ENCODE measurements around the gene IQSEC1. TPM values are rescaled to one million over a fixed set of nuclear protein-coding genes. Genes with fewer than 3 reads are reported as not detected.

The IQSEC1 gene
- total RNA-seq, 1 donor from 2014 or later = 59.7 TPM

- no peak for DNase-seq (ENCODE audit: low spot score)
- intact Hi-C loops (cut with DNase I) = no loop called here
Measured at GRCh38 chr3:12914088-12914487, 159.1 kb downstream of the IQSEC1 start.

- intact Hi-C loops (cut with DNase I) = no loop called here
- DNase-seq (ENCODE audit: low spot score) = no peak
Measured at GRCh38 chr3:12911881-12912415, 161.3 kb downstream of the IQSEC1 start.

DNA sequence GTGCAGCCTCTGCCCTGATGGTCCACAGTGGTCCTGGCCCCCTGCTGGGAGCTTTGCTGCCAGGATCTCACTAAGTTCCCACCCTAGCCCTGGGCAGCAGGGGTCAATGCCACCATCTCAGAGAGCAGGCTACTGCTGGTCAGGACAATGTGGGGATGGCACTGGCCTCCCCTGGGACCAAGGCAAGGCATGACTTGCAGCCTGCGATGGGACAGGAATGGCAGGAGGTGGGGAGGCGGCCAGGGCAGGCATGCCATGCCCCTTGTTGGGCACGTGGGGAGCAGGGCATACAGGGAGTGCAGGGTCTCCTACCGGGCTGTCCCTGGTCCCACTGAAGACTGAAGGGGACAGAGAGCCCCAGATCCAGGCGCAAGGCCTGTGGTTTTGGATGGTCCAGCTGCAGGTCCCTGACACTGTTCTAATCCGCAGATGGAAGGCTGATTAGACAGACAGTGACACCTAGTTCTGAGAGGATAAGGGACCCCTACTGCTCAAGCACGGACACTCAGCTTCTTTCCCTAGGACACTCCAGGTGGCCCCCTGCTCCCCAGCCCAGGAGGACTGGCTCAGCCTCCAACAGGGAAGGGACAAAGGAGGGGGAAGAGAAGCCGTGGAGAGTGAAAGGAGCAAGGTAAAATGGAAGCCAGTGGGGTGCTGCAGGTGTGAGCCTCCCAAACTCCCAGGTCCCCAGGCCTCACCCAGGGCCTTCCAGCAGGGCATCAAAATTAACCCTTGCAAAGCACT, 162.7 kb downstream of the IQSEC1 start:
- intact Hi-C loops (cut with DNase I) = no loop called here
- DNase-seq (ENCODE audit: low spot score) = no peak

- DNase-seq (ENCODE audit: low spot score) = no peak
- intact Hi-C loops (cut with DNase I) = no loop called here
Measured at GRCh38 chr3:12909710-12910109, 163.5 kb downstream of the IQSEC1 start.

- intact Hi-C loops (cut with DNase I) = no loop called here
- no peak for DNase-seq (ENCODE audit: low spot score)
Measured at GRCh38 chr3:12908859-12909258, 164.4 kb downstream of the IQSEC1 start.

DNA sequence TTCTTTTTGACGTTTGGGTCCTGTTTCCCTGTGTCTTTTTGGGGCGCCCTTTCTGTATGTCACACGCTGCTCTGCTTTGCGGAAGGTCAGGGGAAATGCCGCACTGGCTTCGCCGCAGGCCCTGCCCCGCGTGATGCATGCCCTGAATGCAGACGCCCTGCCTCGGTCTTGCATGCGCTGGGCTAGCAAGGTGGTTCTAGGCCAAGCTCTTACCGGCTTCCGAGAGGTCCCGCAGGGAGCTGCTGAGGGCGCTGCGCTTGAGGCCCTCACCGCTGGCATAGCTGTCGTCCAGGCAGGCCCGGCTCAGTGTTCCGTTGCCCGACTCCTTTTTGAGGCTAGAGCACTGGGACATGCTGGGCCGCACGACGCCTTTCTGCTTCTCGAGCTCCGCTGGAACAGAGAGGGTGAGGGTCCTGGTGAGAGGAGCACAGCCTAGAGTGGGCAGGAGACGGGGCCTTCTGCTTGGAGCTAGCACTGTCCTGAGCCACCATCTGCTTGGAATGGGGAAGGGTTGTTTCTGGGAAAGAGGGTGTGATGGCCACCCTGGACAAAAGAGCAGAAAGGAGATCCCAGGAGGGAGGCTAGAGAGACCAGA, 165.0 kb downstream of the IQSEC1 start:
- intact Hi-C loops (cut with DNase I) = no loop called here
- DNase-seq (ENCODE audit: low spot score) = no peak

DNA sequence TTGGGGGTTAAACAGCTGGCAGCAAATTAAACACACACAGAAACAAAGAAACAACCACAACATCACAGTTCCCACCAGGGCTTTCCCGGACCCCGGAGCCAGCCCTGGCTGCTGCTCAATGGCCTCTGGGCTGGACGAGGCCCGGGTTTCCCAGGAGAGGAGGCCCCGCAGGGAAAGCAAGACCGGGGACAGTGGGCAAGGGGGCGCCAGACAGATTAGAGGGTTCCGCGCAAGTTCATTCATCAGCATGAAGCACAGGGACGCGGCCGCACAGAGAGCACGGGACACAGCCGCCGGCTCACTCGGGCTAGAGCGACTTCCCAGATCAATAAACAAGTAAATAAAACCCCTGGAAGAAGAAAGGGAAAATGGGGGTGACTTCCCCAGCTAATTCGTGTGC, 165.5 kb downstream of the IQSEC1 start:
- intact Hi-C loops (cut with DNase I) = no loop called here
- DNase-seq (ENCODE audit: low spot score) = no peak

DNA sequence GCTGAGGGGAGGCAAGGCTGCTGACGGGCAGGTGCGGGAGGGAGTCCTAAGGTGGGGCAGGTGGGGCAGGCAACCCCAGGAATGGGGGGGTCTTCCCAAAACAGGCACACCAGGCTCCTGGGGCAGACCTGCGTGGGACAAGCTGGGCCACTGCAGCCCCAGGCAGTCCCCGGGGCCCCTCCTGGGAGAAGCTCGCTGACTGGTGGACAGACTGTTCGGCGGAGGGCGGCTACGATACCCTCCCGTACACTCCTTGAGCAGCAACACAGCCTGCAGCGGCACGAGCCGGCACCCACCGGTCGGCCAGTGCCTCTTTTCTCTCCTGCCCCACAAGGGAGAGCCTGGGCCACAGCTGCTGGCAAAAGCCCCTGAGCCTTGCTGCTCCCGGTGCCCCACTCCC, 165.9 kb downstream of the IQSEC1 start:
- intact Hi-C loops (cut with DNase I) = no loop called here
- no peak for DNase-seq (ENCODE audit: low spot score)

DNA sequence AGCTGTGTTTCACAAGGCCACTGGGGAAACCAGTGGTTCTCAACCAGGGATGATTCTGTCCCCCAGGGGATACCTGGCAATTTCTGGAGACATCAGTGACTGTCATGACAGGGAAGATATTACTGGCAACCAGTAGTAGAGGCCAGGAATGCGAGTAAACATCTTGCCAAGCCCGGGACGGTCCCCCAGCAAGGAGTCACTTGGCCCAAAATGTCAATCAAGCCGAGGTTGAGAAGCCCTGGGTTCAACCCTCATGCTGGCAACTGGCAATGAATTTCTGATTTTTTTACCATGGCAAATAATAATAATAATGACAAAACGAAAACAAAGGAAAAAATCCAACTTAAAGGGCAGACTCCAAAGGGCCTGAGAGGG, 166.3 kb downstream of the IQSEC1 start:
- intact Hi-C loops (cut with DNase I) = no loop called here
- DNase-seq (ENCODE audit: low spot score) = no peak

DNA sequence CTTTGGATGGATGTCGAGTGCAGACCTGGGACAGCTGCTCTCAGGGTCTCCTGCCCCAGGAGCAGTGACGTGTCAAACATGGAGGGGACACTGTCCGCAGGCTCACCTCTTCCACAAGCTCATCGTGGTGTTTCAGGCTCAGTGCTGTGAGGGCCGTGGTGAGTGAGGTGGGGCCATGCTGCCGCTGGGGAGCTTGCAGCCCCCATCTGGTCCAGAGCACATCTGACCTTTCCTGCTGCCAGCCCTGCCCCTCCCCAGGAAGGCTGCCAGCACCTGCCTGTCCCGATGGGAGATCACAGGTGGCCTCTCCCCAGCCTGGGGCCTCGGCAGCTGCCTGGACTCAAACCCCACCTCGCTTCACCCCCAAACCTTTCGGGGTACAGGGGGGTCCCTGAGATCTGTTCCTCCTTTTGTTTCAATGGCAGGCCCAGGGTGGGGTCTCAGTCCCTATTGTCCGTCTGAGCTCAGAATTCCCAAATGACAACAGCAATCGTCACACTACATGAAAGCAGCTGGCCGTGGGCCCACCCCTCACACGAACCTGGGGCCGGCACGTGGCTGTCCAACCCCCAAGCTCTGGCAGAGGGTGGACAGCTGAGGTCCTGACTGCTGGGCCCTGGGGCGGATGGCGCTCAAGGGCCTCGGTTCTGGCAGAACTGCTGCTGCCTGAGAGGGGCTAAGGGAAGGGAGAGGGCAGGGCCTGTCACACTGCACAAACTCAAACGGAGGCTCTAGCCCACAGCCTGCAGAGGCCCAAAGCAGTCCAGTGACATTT, 166.9 kb downstream of the IQSEC1 start:
- intact Hi-C loops (cut with DNase I) = no loop called here
- DNase-seq (ENCODE audit: low spot score) = no peak

- intact Hi-C loops (cut with DNase I) = no loop called here
- DNase-seq (ENCODE audit: low spot score) = no peak
Measured at GRCh38 chr3:12905316-12906071, 167.7 kb downstream of the IQSEC1 start.

DNA sequence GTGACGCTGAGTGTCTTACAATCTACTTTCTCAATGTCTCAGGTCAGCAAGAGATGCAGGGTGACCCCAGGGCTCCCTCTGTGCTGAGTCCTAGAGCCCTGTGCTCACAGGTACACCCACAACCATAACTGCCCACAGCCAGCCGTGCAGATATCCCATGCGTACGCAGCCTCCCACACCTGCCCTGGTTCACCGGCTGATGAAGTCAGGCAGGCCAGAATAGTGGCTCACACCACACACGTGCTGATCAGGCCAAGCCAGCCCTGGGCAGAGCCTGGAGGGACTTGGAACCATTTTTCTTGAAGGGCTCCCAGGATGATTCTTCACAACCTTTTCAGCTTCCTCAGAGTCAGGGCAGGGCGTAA, 168.3 kb downstream of the IQSEC1 start:
- intact Hi-C loops (cut with DNase I) = no loop called here
- no peak for DNase-seq (ENCODE audit: low spot score)

DNA sequence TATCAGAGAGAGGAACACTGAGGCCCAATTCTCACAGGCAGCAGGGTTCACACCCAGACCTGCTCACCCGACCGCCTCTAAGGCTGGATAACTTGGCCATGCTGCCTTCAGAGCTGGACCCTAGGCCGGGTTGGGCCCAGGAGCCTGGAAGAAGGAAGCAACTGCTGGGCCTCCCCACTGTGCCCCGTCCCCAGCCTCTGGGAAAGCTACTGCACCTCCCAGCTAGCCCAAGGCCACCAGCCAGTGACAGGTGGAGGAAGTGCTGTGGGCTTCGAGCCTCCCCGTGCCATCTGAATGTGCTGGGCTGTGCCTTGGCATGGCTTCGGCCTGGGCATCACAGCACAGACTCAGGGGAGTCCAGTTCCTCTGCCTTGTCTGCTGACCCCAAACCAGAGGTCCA, 169.3 kb downstream of the IQSEC1 start:
- no peak for DNase-seq (ENCODE audit: low spot score)
- intact Hi-C loops (cut with DNase I) = no loop called here

DNA sequence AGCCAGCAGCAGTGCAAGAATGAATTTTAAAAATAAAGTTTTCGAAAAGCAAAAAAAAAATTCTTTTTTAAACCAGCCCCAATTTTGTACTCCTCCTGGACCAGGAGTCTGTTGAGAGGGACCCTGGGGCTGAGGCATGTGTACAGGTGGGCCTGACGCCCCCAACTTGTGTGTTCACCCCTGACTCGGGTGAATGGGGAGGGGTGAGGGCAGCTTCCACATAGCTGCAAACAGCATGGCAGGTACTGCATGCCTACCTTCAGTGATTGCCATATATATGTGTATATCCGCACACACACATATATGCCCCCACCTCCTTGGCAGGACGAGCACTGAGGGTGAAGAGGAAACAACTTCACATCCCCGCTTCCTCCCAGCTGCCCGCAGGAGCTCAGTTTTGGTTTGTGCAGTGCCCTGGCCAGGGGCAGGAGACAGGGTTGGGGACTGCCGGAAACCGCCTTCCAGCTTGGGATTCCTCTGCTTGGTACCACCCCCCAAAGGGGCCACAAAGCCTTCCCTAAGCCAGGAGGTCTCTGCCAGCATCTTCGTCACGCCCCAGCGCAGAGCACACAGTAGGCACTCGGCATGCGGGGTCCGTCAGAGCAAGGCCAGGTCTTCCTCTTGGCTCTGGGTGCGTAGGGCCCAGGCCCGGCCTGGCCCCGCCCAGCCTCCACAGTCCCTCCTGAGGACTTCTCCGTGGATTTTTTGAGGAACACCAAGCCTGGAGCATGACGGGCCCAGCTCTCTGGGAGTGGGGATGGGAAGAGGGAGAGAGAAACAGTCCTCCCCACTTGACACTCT, 170.0 kb downstream of the IQSEC1 start:
- intact Hi-C loops (cut with DNase I) = no loop called here
- no peak for DNase-seq (ENCODE audit: low spot score)

GRCh38 chr3:12902181-12902999, 170.8 kb downstream of the IQSEC1 start:
- no peak for DNase-seq (ENCODE audit: low spot score)
- intact Hi-C loops (cut with DNase I) = no loop called here

DNA sequence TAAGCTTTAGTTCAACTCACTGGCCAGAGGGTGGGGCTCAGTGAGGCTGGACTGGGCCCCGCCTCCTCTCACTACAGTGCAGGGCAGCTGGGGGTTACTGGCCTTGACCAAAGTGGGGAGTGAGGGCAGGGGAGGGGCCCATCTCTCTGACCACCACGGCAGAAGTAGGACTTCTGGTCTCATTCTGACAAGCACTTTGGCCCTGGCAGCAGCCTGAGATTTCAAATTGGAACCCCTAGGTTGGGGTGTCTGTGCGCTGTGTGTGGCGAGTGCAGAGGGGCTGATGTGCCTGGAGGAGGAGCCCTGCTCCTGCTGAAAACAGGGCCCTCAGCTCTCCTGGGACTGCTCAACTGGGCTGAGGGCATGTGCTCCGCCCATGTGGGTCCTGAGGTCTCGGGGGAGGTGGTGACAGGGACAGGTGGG, 171.6 kb downstream of the IQSEC1 start:
- intact Hi-C loops (cut with DNase I) = no loop called here
- no peak for DNase-seq (ENCODE audit: low spot score)

- DNase-seq (ENCODE audit: low spot score) = no peak
- intact Hi-C loops (cut with DNase I) = no loop called here
Measured at GRCh38 chr3:12900885-12901411, 172.3 kb downstream of the IQSEC1 start.

All from cardiac septum (tissue), 1 donor.